Dermis microvascular lymphatic vessel endothelial cell (primary cell): ENCODE measurements around the gene SIGLEC7. TPM values are rescaled to one million over a fixed set of nuclear protein-coding genes. Genes with fewer than 3 reads are reported as not detected.
A peak's percentile ranks its signal among the peaks of the same experiment; 100 is the strongest.

Experiments used
- DNase-seq, 2 donors: peaks; one replicate each; pipeline versions ENCODE4 v3.0.0 to v3.0.0-alpha.2; 2010; ENCODE audit warnings: low read depth in 2 of 2
- total RNA-seq: library from RNA; depleted of rRNA; stranded (reverse); fragments of >200 nt; gene quantifications from 2 replicates; pipeline ENCODE4 v1.2.1, GENCODE V29; 2014

Gene SIGLEC7
- total RNA-seq, 1 donor from 2014 or later: under 0.01 TPM

DNA sequence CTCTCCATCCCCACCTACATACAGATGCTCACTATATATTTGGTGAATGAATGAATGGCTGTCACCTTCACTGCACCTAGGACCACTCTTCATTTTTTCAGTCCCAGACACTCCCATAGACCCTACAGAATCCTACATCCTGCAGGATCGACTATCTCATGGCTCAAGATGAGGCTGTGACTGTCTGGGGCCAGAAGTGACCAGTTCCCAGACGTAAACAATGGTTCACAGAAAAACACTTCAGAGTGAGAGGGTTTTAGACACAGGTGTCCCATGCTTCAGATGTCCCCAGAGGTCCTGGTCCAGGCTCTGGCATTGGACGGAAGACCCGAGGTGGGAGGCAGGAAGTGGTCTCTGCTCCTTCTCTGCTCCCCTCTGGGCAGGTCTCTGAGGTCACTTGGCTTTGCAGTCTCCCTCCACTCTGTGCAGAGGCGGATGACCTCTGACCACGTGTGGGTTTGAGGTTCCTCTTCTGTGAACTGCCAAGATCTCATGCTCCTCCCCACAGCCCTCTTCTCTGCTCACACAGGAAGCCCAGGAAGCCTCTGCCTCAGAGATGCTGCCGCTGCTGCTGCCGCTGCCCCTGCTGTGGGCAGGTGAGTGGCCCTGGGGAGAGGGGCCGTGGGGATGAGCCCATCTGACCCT is 24.9 kb downstream of the SIGLEC7 start:
- no peak for DNase-seq

DNA sequence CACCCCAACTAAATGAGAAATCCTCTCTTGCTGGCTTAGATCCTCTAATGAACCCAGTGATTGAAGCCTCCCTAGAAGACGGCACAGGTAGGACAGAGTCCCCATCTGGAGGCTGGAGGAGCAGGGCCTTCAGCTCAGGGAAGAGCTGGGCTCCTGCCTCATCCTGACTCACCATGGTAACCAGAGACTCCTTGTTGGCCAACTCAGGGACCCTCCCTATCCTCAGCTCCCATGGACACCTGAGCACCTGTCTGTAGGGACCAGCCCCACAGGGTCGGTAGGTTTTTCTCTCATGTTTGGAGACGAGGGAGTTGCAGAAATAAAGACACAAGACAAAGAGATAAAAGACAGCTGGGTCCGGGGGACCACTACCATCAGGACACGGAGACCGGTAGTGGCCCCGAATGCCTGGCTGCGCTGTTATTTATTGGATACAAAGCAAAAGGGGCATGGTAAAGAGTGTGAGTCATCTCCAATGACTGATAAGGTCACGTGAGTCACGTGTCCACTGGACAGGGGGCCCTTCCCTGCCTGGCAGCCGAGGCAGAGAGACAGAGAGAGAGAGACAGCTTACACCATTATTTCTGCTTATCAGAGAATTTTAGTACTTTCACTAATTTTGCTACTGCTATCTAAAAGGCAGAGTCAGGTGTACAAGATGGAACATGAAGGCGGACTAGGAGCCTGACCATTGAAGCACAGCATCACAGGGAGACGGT is 26.6 kb downstream of the SIGLEC7 start:
- no peak for DNase-seq

DNA sequence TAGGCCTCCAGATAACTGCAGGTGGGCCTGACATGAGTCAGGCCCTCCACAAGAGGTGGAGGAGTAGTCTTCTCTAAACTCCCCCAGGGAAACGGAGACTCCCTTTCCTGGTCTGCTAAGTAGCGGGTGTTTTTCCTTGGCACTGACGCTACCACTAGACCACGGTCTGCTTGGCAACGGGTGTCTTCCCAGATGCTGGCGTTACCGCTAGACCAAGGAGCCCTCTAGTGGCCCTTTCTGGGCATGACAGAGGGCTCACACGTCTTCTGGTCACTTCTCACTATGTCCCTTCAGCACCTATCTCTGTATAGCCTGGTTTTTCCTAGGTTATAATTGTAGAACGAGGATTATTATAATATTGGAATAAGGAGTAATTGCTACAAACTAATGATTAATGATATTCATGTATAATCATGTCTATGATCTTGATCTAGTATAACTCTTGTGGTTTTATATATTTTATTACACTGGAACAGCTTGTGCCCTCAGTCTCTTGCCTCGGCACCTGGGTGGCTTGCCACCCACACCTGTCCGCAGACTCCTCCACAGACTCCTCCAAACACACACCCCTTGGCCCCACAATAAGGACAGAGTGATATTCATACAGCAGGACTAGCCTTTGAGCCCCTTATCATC is 27.3 kb downstream of the SIGLEC7 start:
- peak; percentile 23 to 64 for DNase-seq

DNA sequence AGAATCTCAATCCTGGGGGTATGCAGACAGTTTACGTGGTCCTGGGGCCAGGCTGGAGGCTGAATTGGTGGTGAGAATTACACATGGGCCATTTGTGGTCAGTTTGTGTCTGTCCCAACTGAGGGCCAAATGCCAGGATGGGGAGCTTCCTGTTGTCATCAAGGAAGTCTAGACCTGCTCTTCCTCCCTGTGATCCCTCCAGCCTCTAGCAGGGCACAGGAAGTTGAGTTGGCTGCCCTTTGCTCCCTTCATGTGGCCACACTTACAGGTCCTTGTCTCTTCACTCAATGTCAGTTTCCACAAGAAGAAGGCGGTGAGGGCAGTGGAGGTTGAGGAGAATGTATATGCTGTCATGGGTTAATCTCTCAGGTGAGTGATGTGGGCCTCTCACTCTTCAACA is 30.1 kb downstream of the SIGLEC7 start:
- no peak for DNase-seq

DNA sequence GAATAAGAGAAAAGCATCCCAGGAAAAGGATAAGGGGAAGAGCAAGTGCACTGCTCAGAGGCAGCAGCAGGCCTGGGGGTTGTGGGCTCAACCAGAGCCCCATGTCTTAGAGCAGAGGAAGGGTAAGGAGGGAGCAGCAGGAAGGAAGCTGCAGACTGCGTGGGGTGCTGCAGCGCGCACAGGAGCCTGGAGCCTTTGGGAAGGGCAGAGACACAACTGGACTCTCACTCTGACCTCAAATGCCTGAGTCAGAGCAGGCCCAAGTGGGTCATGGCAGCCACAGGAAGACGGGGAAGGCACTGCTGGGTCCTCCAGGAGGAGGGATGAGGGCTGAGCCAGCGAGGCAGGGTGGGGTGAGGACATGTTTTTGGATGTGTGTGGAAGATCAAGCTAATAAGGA is 31.6 kb downstream of the SIGLEC7 start:
- no peak for DNase-seq

DNA sequence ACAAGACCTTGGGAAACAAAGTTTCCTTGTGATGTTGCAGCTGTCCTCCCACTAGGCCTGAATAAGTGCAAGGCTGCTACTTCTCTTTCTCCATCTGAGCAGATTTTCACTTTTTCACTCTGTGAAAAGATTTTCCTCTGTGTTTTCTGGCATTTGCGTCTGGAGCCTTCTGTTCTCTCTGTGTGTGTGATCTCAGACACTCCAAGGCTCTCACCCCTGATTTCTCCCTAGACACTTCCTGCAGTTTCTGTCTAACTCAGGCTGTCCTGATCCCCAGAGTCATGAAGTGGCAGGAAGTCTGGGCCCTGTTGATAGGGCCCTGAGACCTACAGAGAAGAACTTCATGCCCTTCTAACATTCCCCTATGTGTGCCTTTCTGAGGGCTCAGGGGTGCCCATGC is 37.2 kb downstream of the SIGLEC7 start:
- no peak for DNase-seq

DNA sequence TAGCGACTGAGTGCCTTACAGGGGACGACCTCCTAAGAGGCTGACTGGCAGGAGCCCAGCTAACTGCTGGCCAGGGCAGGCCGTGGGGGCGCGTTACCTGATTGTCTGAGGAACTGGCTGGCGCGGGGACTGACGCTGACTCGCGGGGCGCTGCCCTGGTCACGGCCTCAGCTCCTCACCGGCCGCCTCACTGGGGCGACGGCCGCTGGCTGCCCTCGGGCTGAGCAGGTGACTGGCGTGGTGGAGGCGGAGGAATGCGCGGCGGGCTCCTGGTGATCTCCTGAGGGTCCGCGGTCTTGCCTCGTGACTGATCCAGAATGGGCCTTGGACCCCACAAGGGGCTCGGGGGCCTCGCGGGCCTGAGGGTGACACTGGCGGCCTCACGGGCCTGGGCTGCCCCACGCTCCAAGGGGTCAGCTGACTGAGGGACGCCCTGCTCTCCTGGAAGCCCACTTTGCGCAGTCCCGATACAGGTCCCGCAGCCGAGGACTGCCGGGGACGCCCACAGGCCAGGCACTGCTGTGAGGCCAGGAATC is 39.3 kb downstream of the SIGLEC7 start:
- no peak for DNase-seq

DNA sequence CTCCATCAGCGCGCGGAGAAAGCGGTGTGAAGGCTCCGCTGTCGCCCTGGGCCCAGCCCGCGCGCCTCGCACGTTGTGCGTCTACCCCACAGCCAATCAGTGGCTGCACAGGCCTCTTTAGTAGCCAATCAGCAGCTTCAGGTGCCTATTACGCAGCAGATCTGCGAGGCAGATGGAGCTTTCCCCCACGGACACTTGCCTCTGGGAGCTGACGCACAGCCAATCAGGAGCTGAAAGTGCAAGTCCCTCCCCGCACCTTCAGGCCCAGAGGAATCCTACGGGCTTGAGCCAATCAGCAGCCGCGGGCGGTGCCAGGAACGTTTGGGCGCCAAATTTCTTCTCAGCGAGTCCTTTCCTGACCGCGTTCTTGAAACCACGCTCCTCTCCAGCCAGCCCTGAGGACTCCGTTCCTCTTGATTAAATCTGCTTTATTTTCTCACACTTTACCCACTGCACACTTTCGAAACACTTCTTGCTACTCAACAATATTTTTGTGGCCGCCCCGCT is 39.9 kb downstream of the SIGLEC7 start:
- no peak for DNase-seq

DNA sequence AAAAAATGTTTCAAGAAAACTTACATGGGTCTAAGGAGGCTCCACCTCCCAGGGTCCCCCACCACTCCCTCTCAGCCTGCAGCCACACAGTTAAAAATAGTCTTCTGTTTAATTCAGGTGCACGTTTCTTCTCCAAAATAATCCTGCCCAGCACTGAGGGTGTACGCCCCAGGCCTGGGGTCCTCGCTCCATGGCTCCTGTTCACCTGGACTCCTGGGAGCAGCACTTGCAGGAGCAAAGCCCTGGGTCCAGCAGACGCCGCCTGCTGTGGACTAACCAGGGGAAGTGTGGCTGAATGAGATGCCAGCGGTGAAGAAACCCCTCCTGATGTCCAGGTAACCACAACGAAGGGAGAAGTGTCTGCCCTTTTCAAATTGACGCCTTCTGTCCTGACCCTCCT is 41.5 kb downstream of the SIGLEC7 start:
- DNase-seq: no peak

DNA sequence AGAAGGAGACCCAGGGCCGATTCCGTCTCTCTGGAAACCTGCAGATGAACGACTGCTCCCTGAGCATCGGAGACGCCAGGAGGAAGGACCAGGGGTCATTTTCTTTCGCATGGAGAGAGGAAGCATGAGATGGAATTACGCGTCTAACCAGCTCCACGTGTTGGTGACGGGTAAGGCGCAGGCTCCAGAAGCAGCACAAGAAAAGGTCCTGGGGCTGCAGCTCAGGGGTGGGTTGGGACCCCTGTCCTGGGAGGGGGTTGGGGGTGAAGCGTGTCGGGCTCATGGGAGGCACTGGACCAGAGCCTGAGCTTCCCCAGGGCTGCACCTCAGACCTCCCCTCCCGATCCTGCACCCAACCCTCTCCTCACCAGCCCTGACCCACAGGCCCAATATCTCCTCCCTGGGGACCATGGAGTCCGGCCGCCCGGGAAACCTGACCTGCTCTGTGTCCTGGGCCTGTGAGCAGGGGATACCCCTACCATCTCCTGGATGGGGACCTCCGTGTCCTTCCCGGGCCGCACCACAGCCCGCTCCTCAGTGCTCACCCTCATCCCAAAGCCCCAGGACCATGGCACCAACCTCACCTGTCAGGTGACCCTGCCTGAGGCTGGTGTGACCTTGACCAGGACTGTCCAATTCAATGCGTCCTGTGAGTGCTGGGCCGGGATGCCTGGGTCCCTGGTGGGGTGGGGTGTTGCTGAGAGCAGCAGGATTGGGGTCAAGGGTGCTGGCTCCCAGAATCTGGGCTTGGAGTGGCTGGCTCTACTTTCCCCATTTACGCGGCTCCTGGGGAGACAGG is 43.2 kb downstream of the SIGLEC7 start:
- no peak for DNase-seq

DNA sequence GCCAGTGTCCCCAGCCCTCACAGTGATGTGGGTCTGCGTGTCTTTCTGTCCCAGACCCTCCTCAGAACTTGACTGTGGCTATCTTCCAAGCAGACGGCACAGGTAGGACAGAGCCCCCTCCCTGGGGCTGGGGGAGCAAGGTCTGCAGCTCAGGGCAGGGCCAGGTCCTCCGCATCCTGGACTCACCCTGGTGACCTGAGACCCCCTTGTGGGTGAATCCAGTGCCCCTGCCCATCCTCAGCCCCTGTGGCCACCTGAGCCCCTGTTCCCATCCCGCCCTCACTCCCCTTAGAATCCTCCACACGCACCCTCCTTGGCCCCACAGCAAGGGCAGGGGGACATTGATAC is 43.7 kb downstream of the SIGLEC7 start:
- no peak for DNase-seq

DNA sequence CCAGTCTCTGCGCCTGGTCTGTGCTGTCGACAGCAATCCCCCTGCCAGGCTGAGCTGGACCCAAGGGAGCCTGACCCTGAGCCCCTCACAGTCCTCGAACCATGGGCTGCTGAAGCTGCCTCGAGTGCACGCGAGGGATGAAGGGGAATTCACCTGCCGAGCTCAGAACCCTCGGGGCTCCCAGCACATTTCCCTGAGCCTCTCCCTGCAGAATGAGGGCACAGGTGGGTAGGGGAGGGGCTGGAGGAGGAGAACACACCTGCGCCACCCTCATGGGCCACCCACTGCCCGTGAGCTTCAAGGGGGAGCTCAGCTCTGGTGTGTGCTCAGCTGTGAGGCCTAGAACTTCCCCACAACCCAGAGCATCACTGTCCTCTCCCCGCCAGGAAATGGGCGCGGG is 44.2 kb downstream of the SIGLEC7 start:
- DNase-seq: no peak

DNA sequence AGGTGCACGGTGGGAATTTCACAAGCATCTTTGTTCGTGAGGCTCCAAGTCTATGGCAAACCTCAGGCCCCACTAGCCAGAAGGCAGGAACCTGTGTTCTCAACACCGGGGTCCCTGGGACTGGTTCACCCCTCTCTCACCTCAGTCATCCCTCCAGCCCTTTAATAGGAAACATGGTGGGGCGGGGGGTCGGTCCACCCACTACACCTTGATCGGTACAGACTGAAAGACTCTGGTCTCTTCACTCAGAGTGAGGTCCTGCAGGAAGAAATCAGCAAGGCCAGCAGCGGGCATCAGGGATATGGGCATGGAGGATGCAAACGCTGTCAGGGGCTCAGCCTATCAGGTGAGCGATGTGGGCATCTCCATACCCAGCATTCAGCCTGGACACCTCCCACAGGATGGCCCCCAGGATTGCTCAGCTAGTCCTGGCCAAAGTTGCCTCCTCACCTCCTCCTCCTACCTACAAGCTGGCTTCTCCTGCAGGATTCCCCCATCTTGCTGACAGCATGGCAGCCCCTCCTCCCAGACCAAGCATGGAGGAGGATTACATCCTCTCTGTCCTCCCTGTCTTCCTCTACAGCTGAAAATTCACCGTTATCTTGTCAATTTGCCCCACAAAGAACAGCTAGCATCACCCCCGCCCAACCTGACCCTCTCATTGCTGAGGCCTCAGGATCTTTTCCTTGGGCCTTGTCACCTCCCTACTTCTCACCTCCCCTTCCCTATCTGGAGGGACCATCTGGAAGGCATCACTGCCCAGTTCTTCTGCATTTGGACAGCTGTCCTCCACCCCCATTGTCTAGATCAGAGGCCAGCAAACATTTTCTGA is 45.5 kb downstream of the SIGLEC7 start:
- DNase-seq: no peak

DNA sequence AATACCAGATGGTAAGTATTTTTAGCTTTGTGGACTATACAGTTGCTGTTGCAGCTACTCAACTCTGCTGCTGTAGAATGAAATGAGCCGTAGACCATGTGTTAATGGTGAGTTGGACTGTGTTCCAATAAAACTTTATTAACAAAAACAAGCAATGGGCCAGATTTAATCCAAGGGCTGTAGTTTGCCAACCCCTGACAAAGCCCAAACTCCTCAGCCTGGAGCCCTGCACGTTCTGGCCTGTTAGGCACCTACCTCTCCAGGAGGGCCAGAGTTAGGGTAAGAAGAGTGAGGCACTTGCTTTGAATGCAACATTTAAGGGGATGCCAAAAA is 46.1 kb downstream of the SIGLEC7 start:
- no peak for DNase-seq

DNA sequence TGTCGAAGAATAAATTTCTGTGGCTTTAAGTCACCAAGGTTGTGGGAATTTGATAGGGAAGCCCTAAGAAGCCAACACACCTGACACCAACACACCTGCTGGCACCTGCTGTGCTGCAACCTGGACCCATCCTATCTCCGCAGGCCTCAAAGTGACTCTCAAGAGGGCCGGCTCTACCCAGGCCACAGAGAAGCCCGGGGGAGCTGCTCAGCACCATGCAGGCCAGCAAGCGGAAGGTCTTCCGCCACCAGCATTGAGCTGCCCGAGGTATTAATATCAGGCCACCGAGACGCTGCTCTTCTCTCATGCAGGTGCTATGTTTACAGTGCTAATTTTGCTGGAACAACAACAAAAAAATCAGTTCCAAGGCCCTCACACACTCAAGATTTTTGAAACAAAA is 50.6 kb downstream of the SIGLEC7 start:
- no peak for DNase-seq

DNA sequence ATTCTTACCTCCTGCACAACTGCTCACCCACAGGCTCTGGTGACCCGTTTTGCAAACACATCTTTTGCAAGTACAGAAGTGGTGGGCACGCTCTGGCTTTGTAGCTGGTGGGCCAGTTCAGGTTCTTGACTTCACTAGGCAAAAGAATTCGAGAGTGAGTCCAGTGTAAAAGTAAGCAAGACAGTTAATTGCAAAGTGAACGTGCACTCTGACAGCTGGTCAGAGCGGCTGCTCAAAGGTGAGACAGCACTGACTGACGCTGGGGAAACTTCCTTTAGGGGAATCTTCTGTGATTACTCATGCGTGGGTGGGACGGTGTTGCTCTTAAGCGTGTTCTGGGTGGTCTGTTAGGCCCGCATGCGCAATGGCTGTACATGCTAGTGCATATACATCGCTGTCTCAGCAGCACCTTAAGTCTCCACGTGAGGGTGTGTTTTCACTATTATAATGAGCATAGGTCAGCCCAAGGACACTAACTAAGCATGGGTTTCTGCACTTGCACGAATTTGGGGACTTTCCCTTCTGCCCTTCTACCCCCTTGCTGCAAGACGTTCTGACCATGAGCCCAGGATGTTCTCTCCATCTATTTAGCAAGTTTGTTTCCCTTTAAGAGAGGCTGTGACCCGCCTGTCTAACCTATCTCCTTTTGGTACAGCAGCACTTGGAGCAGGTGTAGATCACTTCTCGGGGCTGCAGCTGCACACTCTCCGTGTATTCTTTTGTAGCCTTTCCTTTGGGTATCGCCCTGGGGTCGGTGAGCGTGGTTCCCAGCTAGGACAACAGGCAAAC is 52.6 kb downstream of the SIGLEC7 start:
- no peak for DNase-seq

DNA sequence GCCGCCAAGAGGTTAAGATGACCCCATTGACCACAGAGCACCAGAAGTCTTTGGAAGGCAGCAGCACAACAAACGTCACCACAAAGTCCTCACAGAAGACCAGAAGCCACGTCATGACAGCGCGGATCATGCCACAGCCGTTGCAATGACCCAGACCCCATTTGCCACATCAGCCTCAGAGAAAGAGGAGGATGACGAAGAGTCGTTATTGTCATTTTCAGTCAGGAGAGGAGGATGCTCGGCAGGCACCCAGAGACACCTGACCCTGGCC is 53.1 kb downstream of the SIGLEC7 start:
- DNase-seq: no peak

DNA sequence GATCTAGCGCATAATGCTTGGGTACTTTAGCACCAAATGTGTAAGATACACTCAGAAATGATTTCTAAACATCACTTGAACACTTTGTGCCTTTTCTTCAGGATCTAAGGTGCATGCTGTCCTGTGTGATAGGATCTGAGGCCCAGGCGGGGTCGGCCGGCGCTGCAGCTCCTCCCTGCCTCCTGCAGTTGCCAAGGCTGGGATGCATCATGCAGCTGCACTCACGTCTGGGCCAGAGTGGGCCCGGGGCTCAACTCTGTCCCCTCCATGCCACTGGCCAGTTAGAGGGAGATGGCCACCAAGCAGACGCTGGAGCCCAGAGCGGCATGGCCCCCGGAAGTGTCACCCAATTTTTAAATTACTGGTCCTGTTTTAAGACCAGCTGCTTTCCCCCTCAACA is 53.5 kb downstream of the SIGLEC7 start:
- DNase-seq: no peak

DNA sequence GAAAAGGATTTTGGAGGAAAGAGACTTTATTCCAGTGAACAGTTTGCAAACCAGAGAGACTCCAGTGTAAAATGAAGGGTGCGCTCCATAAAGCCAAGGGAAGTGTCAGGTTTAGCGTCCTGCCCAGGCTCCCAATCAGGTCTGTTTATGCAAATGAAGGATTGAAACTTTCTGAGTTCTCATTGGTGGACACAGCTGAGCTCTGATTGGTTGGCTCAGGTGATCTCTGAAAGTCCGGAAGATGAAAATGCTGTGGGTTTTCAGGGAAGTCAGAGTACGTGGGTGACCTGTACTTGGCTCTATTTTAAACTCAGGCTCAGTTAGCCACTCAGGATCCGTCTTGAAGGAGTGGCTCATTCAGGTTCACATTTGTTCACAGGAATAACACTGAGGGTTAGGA is 54.1 kb downstream of the SIGLEC7 start:
- no peak for DNase-seq

DNA sequence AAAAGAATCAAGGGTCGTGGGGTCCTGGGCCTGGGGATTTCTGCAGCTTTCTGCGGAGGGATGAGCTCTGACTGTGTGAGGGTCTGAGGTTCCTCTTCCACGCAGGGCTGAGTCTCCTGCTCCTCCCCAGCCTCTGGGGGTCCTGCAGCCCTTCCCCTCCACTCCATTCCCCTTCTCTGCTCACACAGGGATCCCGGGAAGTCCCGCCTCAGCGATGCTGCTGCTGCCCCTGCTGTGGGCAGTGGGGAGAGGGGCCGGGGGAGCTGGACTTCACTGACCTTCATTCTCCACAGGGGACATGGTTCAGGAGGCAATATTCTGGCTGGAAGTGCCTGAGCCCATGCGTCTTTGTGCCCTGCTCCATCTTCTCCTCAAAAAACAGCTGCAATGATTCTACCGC is 56.5 kb downstream of the SIGLEC7 start:
- DNase-seq: no peak
